ENCODE data around the gene NCAPG2.
"Not testable (repeated sequence)": the region's sequence is repeated elsewhere in the genome, so short reads cannot be mapped to it uniquely, and the experiment has no call there.

NCAPG2 gene

GRCh38 chr7:158633055-158633956 is 71.3 kb downstream of the NCAPG2 start:
- peak; percentile 55 for DNase-seq (ENCODE audit: low spot score)

GRCh38 chr7:158631574-158632195 is 72.9 kb downstream of the NCAPG2 start:
- DNase-seq (ENCODE audit: low spot score): no peak

GRCh38 chr7:158626289-158626688 is 78.3 kb downstream of the NCAPG2 start:
- not testable (repeated sequence) for DNase-seq (ENCODE audit: low spot score)

- DNase-seq (ENCODE audit: low spot score): no peak
Observed at GRCh38 chr7:158623241-158623640, 81.4 kb downstream of the NCAPG2 start.

GRCh38 chr7:158620839-158621441 is 83.7 kb downstream of the NCAPG2 start:
- no peak for DNase-seq (ENCODE audit: low spot score)

GRCh38 chr7:158620418-158620817 is 84.2 kb downstream of the NCAPG2 start:
- no peak for DNase-seq (ENCODE audit: low spot score)

- DNase-seq (ENCODE audit: low spot score): no peak
Observed at GRCh38 chr7:158618745-158619140, 85.9 kb downstream of the NCAPG2 start.

GRCh38 chr7:158617737-158618128 is 86.9 kb downstream of the NCAPG2 start:
- DNase-seq (ENCODE audit: low spot score): no peak

- DNase-seq (ENCODE audit: low spot score): no peak
Observed at GRCh38 chr7:158616050-158616449, 88.6 kb downstream of the NCAPG2 start.

- no peak for DNase-seq (ENCODE audit: low spot score)
Observed at GRCh38 chr7:158614700-158615099, 89.9 kb downstream of the NCAPG2 start.

GRCh38 chr7:158613481-158613880 is 91.1 kb downstream of the NCAPG2 start:
- DNase-seq (ENCODE audit: low spot score): peak; percentile 85

- DNase-seq (ENCODE audit: low spot score): no peak
Observed at GRCh38 chr7:158612546-158612945, 92.1 kb downstream of the NCAPG2 start.

- DNase-seq (ENCODE audit: low spot score): no peak
Observed at GRCh38 chr7:158611541-158611940, 93.1 kb downstream of the NCAPG2 start.

- no peak for DNase-seq (ENCODE audit: low spot score)
Observed at GRCh38 chr7:158609313-158609974, 95.2 kb downstream of the NCAPG2 start.

GRCh38 chr7:158607563-158607962 is 97.0 kb downstream of the NCAPG2 start:
- no peak for DNase-seq (ENCODE audit: low spot score)

- DNase-seq (ENCODE audit: low spot score): no peak
Observed at GRCh38 chr7:158606671-158607424, 97.8 kb downstream of the NCAPG2 start.

GRCh38 chr7:158606129-158606528 is 98.5 kb downstream of the NCAPG2 start:
- DNase-seq (ENCODE audit: low spot score): no peak

- no peak for DNase-seq (ENCODE audit: low spot score)
Observed at GRCh38 chr7:158603773-158604755, 100.5 kb downstream of the NCAPG2 start.

GRCh38 chr7:158602905-158603772 is 101.5 kb downstream of the NCAPG2 start:
- DNase-seq (ENCODE audit: low spot score): no peak
